IPS-20b (cell line): Measurements from ENCODE around the gene TGFBR2.

ENCODE experiments used
- H3K27ac ChIP-seq: one replicate; pipeline ENCODE4 v1.5.1; 2013; ENCODE audit warnings: low read length
- H3K27me3 ChIP-seq: 2 replicates; pipeline ENCODE4 v1.6.1; 2013; ENCODE audit warnings: mild to moderate bottlenecking, low read length, inconsistent platforms; ENCODE audit not compliant: insufficient read depth
- H3K36me3 ChIP-seq: 2 replicates; pipeline ENCODE4 v1.6.1; 2013; ENCODE audit warnings: low read depth, mild to moderate bottlenecking, inconsistent platforms, low read length, moderate library complexity; ENCODE audit not compliant: insufficient read depth
- H3K4me1 ChIP-seq: 2 replicates; pipeline ENCODE4 v1.6.1; 2013; ENCODE audit warnings: mild to moderate bottlenecking, control low read depth, inconsistent platforms, low read length, moderate library complexity; ENCODE audit not compliant: insufficient read depth
- H3K4me3 ChIP-seq: 2 replicates; pipeline ENCODE4 v1.5.1; 2013; ENCODE audit warnings: mild to moderate bottlenecking, low read length, inconsistent platforms
- H3K9ac ChIP-seq: 2 replicates; pipeline ENCODE4 v1.6.1; 2013; ENCODE audit warnings: low read depth, mild to moderate bottlenecking, inconsistent platforms, low read length, moderate library complexity
- H3K9me3 ChIP-seq: 2 replicates; pipeline ENCODE4 v1.6.1; 2013; ENCODE audit warnings: mild to moderate bottlenecking, low read depth, low read length, inconsistent platforms; ENCODE audit not compliant: insufficient read depth

Gene TGFBR2

GRCh38 chr3:30643763-30644462 is 37.5 kb downstream of the TGFBR2 start:
- H3K36me3 ChIP-seq = peaks cover 16% of the 10 kb centered on the region; the same call in 1 of the 2 replicates
- no peak overlapping the region for H3K27ac ChIP-seq
- no peak overlapping the region for H3K4me3 ChIP-seq
- H3K4me1 ChIP-seq = 0 out of 2 replicates have a peak, but pooled peaks cover 5% of the 10 kb centered on the region
- no peak overlapping the region for H3K9ac ChIP-seq
- H3K27me3 ChIP-seq = no peaks in the 10 kb centered on the region
- H3K9me3 ChIP-seq = no peaks in the 10 kb centered on the region

GRCh38 chr3:30644615-30645014 is 38.2 kb downstream of the TGFBR2 start:
- no peak overlapping the region for H3K27ac ChIP-seq
- 0 out of 2 replicates have a peak, but pooled peaks cover 8% of the 10 kb centered on the region for H3K4me1 ChIP-seq
- H3K36me3 ChIP-seq = peaks cover 17% of the 10 kb centered on the region; the same call in 1 of the 2 replicates
- no peaks in the 10 kb centered on the region for H3K27me3 ChIP-seq
- H3K9ac ChIP-seq = no peak overlapping the region
- H3K4me3 ChIP-seq = no peak overlapping the region
- no peaks in the 10 kb centered on the region for H3K9me3 ChIP-seq

GRCh38 chr3:30645077-30645476 is 38.7 kb downstream of the TGFBR2 start:
- H3K4me1 ChIP-seq = 0 out of 2 replicates have a peak, but pooled peaks cover 8% of the 10 kb centered on the region
- peaks cover 21% of the 10 kb centered on the region; the same call in 1 of the 2 replicates for H3K36me3 ChIP-seq
- H3K9me3 ChIP-seq = no peaks in the 10 kb centered on the region
- H3K27ac ChIP-seq = no peak overlapping the region
- no peak overlapping the region for H3K9ac ChIP-seq
- H3K27me3 ChIP-seq = no peaks in the 10 kb centered on the region
- no peak overlapping the region for H3K4me3 ChIP-seq

GRCh38 chr3:30646181-30646876 is 39.9 kb downstream of the TGFBR2 start:
- no peaks in the 10 kb centered on the region for H3K27me3 ChIP-seq
- H3K27ac ChIP-seq = no peak overlapping the region
- no peak overlapping the region for H3K9ac ChIP-seq
- H3K4me3 ChIP-seq = no peak overlapping the region
- H3K4me1 ChIP-seq = 0 out of 2 replicates have a peak, but pooled peaks cover 8% of the 10 kb centered on the region
- H3K9me3 ChIP-seq = no peaks in the 10 kb centered on the region
- peaks cover 34% of the 10 kb centered on the region; the same call in 1 of the 2 replicates for H3K36me3 ChIP-seq

- no peaks in the 10 kb centered on the region for H3K9me3 ChIP-seq
- H3K4me1 ChIP-seq = 0 out of 2 replicates have a peak, but pooled peaks cover 5% of the 10 kb centered on the region
- no peak overlapping the region for H3K9ac ChIP-seq
- no peaks in the 10 kb centered on the region for H3K27me3 ChIP-seq
- peaks cover 40% of the 10 kb centered on the region; the same call in 1 of the 2 replicates for H3K36me3 ChIP-seq
- H3K27ac ChIP-seq = no peak overlapping the region
- no peak overlapping the region for H3K4me3 ChIP-seq
Measured at GRCh38 chr3:30646961-30647752, 40.8 kb downstream of the TGFBR2 start.

- 0 out of 2 replicates have a peak, but pooled peaks cover 5% of the 10 kb centered on the region for H3K4me1 ChIP-seq
- no peaks in the 10 kb centered on the region for H3K27me3 ChIP-seq
- H3K9me3 ChIP-seq = no peaks in the 10 kb centered on the region
- no peak overlapping the region for H3K9ac ChIP-seq
- H3K27ac ChIP-seq = no peak overlapping the region
- H3K4me3 ChIP-seq = no peak overlapping the region
- H3K36me3 ChIP-seq = peaks cover 44% of the 10 kb centered on the region; the same call in 1 of the 2 replicates
Measured at GRCh38 chr3:30648670-30649357, 42.4 kb downstream of the TGFBR2 start.

- no peaks in the 10 kb centered on the region for H3K27me3 ChIP-seq
- peaks cover 53% of the 10 kb centered on the region; the same call in 1 of the 2 replicates for H3K36me3 ChIP-seq
- H3K9ac ChIP-seq = no peak overlapping the region
- H3K27ac ChIP-seq = no peak overlapping the region
- no peaks in the 10 kb centered on the region for H3K9me3 ChIP-seq
- 0 out of 2 replicates have a peak, but pooled peaks cover 5% of the 10 kb centered on the region for H3K4me1 ChIP-seq
- H3K4me3 ChIP-seq = no peak overlapping the region
Measured at GRCh38 chr3:30649572-30650318, 43.3 kb downstream of the TGFBR2 start.

GRCh38 chr3:30650348-30650995 is 44.1 kb downstream of the TGFBR2 start:
- H3K4me1 ChIP-seq = 0 out of 2 replicates have a peak, but pooled peaks cover 5% of the 10 kb centered on the region
- no peak overlapping the region for H3K4me3 ChIP-seq

GRCh38 chr3:30654269-30654668 is 47.9 kb downstream of the TGFBR2 start:
- H3K9ac ChIP-seq = no peak overlapping the region
- peaks cover 17% of the 10 kb centered on the region for H3K4me1 ChIP-seq
- H3K36me3 ChIP-seq = peaks cover 57% of the 10 kb centered on the region; the same call in 1 of the 2 replicates
- no peaks in the 10 kb centered on the region for H3K27me3 ChIP-seq
- no peaks in the 10 kb centered on the region for H3K9me3 ChIP-seq
- H3K4me3 ChIP-seq = no peak overlapping the region
- no peak overlapping the region for H3K27ac ChIP-seq

More at GRCh38 chr3:30650348-30650995, 44.1 kb downstream of the TGFBR2 start:
- Histone ChIP-seq H3K9me3 (no peaks in the 10 kb centered on the region), H3K36me3 (peaks cover 60% of the 10 kb centered on the region; the same call in 1 of the 2 replicates), H3K9ac (no peak overlapping the region), H3K27ac (no peak overlapping the region), H3K27me3 (no peaks in the 10 kb centered on the region)

GRCh38 chr3:30655187-30655812 is 48.9 kb downstream of the TGFBR2 start:
- Histone ChIP-seq H3K4me3 (no peak overlapping the region), H3K36me3 (peaks cover 49% of the 10 kb centered on the region; the same call in 1 of the 2 replicates), H3K9me3 (no peaks in the 10 kb centered on the region), H3K4me1 (peaks cover 22% of the 10 kb centered on the region), H3K27ac (no peak overlapping the region), H3K9ac (no peak overlapping the region), H3K27me3 (no peaks in the 10 kb centered on the region)
